ENCODE measurements around the gene TMEM256.

GRCh38 chr17:7439462-7440112, 35.7 kb upstream of the TMEM256 start, which contains the start of gene FGF11:
- TF ChIP-seq CTCF (IDR thresholded peaks at IDR 0.05) (no peak), POLR2A (IDR thresholded peaks at IDR 0.05) (no peak)

All from heart left ventricle (tissue), 13 donors.